ENCODE data around the gene BLM.

- TF ChIP-seq CTCF (IDR thresholded peaks at IDR 0.05 in 4 of 5, conservative IDR thresholded peaks at IDR 0.05 in 1 of 5) (no peak), POLR2A (IDR thresholded peaks at IDR 0.05) (no peak)
Measured at GRCh38 chr15:90671216-90671615, 45.9 kb upstream of the BLM start.
